ENCODE measurements around the gene FLOT1.

DNA sequence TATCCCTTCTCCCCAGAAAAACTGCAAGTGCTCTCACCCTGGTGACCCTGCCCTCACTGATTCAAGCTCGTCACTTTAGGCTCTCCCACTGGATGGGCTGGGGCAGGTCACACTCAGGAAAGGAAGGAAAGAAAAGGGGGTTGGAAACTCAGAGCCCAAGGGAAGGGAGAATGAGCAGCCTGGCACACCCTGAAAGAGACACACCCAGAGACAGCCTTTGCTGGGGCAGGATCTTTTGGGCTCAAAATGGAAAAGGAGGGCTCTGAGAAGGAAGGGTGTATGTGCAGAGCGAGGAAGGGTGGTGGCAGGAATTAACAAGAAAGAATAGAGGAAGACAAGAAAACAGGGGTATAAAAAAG, 58.5 kb downstream of the FLOT1 start:
- TF ChIP-seq CTCF (IDR thresholded peaks at IDR 0.05; ENCODE audit: insufficient read depth, low read length, poor library complexity, severe bottlenecking) (no peak), EZH2phosphoT487 (conservative IDR thresholded peaks at IDR 0.05; ENCODE audit: low read length) (no peak)

Data from SU-DHL-6 (cell line).